PC-9 (cell line): ENCODE measurements around the gene TIGD6. TPM values are rescaled to one million over a fixed set of nuclear protein-coding genes. Genes with fewer than 3 reads are reported as not detected.

Experiments used
- BruUV-seq: library from RNA; stranded (reverse); fragments of 400-500 nt; replicated peaks from 2 replicates; lab custom pipeline; 2021; lab: Mats Ljungman, UMichigan
- CTCF ChIA-PET: fragments of 300-600 bp; sonication (Branson Sonifier 250); formaldehyde crosslinking; loops from one replicate; lab custom pipeline; 2022; ENCODE audit warnings: antibody characterized with exemption; lab: Charles Lee
- POLR2A ChIA-PET: fragments of 300-600 bp; sonication (Branson Sonifier 250); formaldehyde crosslinking; loops from one replicate; lab custom pipeline; 2022; ENCODE audit warnings: antibody characterized with exemption; ENCODE audit not compliant: unreplicated experiment; lab: Charles Lee
- DNase-seq, 2 experiments: peaks; one replicate each; pipeline versions ENCODE4 v3.0.0 to v3.0.0-alpha.2; 2015 to 2022; ENCODE audit warnings: mixed read lengths in 1 of 2
- H2AFZ ChIP-seq: fragments of 200-600 bp; sonication (generic); 2 replicates; pipeline ENCODE4 v1.8.1; 2017; ENCODE audit warnings: antibody characterized with exemption
- H3F3A ChIP-seq: fragments of 200-600 bp; sonication (generic); 2 replicates; pipeline ENCODE4 v1.8.1; 2017; ENCODE audit warnings: antibody characterized with exemption, mild to moderate bottlenecking, low read depth; ENCODE audit not compliant: insufficient read depth
- H3K27ac ChIP-seq: fragments of 200-600 bp; sonication (generic); 2 replicates; pipeline ENCODE4 v1.6.1; 2016; ENCODE audit warnings: mixed run types
- H3K27me3 ChIP-seq: fragments of 200-600 bp; sonication (generic); 2 replicates; pipeline ENCODE4 v1.6.1; 2016; ENCODE audit warnings: low read depth, mixed run types; ENCODE audit not compliant: insufficient read depth
- H3K36me3 ChIP-seq: fragments of 200-600 bp; sonication (generic); 2 replicates; pipeline ENCODE4 v1.6.1; 2016; ENCODE audit warnings: low read depth, mixed run types
- H3K4me1 ChIP-seq: fragments of 200-600 bp; sonication (generic); replicated peaks from 2 replicates; pipeline ENCODE4 v1.6.1; 2016; ENCODE audit warnings: mixed run types; ENCODE audit not compliant: insufficient read depth
- H3K4me2 ChIP-seq: fragments of 200-600 bp; sonication (generic); 2 replicates; pipeline ENCODE4 v1.6.1; 2017; ENCODE audit warnings: mixed run types
- H3K4me3 ChIP-seq: fragments of 200-600 bp; sonication (generic); 2 replicates; pipeline ENCODE4 v1.6.1; 2016; ENCODE audit warnings: mixed run types
- H3K79me2 ChIP-seq: fragments of 200-600 bp; sonication (generic); 2 replicates; pipeline ENCODE4 v1.6.1; 2017; ENCODE audit warnings: low read depth, mixed run types
- H3K9me2 ChIP-seq: fragments of 200-600 bp; sonication (generic); 2 replicates; pipeline ENCODE4 v1.8.1; 2017; ENCODE audit warnings: mild to moderate bottlenecking; ENCODE audit not compliant: insufficient read depth
- H3K9me3 ChIP-seq: fragments of 200-600 bp; sonication (generic); 2 replicates; pipeline ENCODE4 v1.8.1; 2016; ENCODE audit warnings: low read depth; ENCODE audit not compliant: insufficient read depth
- H4K20me1 ChIP-seq: fragments of 200-600 bp; sonication (generic); 2 replicates; pipeline ENCODE4 v1.8.1; 2017; ENCODE audit not compliant: insufficient read depth
- EZH2 ChIP-seq: fragments of 200-600 bp; sonication (generic); IDR thresholded peaks from 2 replicates; pipeline ENCODE4 v1.8.0; 2017; ENCODE audit warnings: antibody characterized with exemption, low read depth
- intact Hi-C: fragments of 100-400 bp; cut with micrococcal nuclease; formaldehyde crosslinking; loops from one replicate; pipeline ENCODE4 v1.10.0; 2022; ENCODE audit not compliant: unreplicated experiment
- total RNA-seq: library from RNA; stranded (reverse); gene quantifications from 2 replicates; pipeline ENCODE4 v1.2.3, GENCODE V29; 2021
- TF ChIP-seq, protein P1 (sequence below): fragments of 200-600 bp; sonication (generic); conservative IDR thresholded peaks from 2 replicates; pipeline ENCODE4 v1.6.1; 2017; ENCODE audit warnings: mixed run types, antibody characterized with exemption, mild to moderate bottlenecking, moderate library complexity

TIGD6 gene
- total RNA-seq, 1 experiment from 2014 or later: 3.0 TPM

DNA sequence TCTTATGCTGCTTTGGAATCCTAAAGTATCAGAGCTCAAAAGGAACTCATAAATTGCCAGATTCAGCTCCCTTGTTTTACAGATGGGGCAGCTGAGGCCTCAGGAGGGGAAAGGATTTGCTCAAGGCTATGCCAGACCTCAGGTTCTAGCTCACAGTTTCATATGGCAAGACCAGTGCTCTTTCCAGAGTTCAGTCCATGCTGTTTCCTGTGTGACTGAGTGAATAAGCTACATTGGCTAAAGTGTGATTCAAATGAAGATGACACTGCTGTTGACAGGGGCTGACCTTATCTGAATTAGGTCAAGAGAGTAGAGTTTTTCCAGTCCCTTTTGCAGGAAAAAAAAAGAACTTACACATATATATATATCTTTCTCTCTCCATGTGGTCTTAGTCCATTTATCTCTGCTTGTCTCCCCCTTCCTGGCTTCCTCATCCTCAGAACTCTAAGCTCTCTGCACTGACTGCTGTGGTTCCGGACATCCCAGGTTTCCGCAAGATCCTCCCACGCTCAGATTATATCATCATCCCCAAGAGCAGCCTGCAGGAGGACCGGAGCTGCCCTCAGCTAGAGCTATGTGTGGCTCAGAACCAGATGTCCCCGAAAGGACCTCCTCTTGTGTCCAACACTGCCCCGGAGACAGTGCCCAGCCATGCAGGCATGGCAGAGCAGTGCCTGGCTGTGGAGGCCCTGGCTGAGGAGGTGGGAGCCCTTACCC, 9.4 kb upstream of the TIGD6 start:
- CTCF ChIA-PET: no interaction called here
- H3K4me3 ChIP-seq: no peak overlapping the region
- no peak overlapping the region for H2AFZ ChIP-seq
- peaks cover 28% of the 10 kb centered on the region for H3K79me2 ChIP-seq
- no peaks in the 10 kb centered on the region for H3K9me2 ChIP-seq
- no TSS peak for BruUV-seq
- no peak for DNase-seq
- intact Hi-C loops: loop anchor here (10.0 kb wide), 2 partner anchors 265 to 425 kb away; no protein-coding TSS in a partner anchor
- no peaks in the 10 kb centered on the region for H3K27me3 ChIP-seq
- TF ChIP-seq EZH2: no peak
- TF ChIP-seq, protein P1, sequence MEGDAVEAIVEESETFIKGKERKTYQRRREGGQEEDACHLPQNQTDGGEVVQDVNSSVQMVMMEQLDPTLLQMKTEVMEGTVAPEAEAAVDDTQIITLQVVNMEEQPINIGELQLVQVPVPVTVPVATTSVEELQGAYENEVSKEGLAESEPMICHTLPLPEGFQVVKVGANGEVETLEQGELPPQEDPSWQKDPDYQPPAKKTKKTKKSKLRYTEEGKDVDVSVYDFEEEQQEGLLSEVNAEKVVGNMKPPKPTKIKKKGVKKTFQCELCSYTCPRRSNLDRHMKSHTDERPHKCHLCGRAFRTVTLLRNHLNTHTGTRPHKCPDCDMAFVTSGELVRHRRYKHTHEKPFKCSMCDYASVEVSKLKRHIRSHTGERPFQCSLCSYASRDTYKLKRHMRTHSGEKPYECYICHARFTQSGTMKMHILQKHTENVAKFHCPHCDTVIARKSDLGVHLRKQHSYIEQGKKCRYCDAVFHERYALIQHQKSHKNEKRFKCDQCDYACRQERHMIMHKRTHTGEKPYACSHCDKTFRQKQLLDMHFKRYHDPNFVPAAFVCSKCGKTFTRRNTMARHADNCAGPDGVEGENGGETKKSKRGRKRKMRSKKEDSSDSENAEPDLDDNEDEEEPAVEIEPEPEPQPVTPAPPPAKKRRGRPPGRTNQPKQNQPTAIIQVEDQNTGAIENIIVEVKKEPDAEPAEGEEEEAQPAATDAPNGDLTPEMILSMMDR: no peak
- 0 out of 2 replicates have a peak, but pooled peaks cover 7% of the 10 kb centered on the region for H3F3A ChIP-seq
- no peaks in the 10 kb centered on the region for H3K9me3 ChIP-seq
- H3K27ac ChIP-seq: no peak overlapping the region
- POLR2A ChIA-PET: interaction anchor here (0.7 kb wide), 1 partner anchor 54 kb away, joined by 7 read pairs; no protein-coding TSS in a partner anchor
- no peak overlapping the region for H3K4me2 ChIP-seq
- H4K20me1 ChIP-seq: peaks cover 24% of the 10 kb centered on the region
- no peaks in the 10 kb centered on the region for H3K4me1 ChIP-seq
- peaks cover 53% of the 10 kb centered on the region for H3K36me3 ChIP-seq

DNA sequence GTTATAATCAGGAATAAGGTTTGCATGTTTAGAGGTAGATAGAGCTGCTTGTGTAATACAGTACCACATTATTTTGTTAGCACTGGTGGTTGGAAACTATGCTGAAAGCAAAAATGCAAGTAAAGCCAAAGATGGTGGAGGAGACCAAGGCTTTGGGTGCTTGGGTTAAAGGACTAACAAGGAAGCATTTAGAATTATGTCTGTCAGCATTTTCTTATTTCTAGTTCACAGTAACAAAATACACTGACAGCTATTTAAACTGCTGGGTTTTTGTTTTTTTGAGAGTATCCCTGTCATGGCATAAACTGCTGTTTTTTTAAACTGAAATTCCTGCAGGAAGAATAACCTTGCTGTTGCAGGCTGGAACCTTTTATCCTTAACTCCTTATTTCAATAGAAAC, 6.6 kb upstream of the TIGD6 start:
- peaks cover 54% of the 10 kb centered on the region for H3K79me2 ChIP-seq
- CTCF ChIA-PET: no interaction called here
- no peak overlapping the region for H2AFZ ChIP-seq
- BruUV-seq: no TSS peak
- H3K4me1 ChIP-seq: peaks cover 12% of the 10 kb centered on the region
- POLR2A ChIA-PET: interaction anchor here (0.7 kb wide), 1 partner anchor 39 kb away, joined by 4 read pairs; no protein-coding TSS in a partner anchor
- intact Hi-C loops: loop anchor here (10.0 kb wide), 2 partner anchors 262 to 428 kb away; no protein-coding TSS in a partner anchor
- H3K9me3 ChIP-seq: no peaks in the 10 kb centered on the region
- H3K36me3 ChIP-seq: peaks cover 28% of the 10 kb centered on the region
- no peaks in the 10 kb centered on the region for H3K9me2 ChIP-seq
- DNase-seq: no peak
- 0 out of 2 replicates have a peak, but pooled peaks cover 7% of the 10 kb centered on the region for H3F3A ChIP-seq
- no peaks in the 10 kb centered on the region for H3K27me3 ChIP-seq
- peaks cover 36% of the 10 kb centered on the region for H4K20me1 ChIP-seq
- no peak overlapping the region for H3K4me2 ChIP-seq
- TF ChIP-seq, protein P1: no peak
- TF ChIP-seq EZH2: no peak
- no peak overlapping the region for H3K27ac ChIP-seq
- no peak overlapping the region for H3K4me3 ChIP-seq

DNA sequence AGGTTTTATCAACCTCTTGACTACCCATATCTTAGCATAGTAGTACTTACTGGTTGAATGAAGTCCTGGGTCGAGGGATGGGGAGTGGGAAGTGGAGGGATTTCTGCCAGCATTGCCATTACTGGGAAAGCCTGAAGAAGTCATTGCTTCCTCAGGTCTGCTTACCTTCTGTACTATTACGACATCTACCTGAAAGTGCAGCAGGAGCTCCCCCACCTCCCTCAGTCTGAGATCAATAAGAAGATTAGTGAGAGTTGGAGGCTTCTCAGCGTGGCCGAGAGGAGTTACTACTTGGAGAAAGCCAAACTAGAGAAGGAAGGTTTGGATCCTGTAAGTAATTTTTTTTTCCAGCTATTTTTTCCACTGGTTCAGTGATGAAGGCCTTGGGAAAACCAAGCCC, 5.9 kb upstream of the TIGD6 start:
- no peaks in the 10 kb centered on the region for H3K27me3 ChIP-seq
- TF ChIP-seq, protein P1: no peak
- no peak for TF ChIP-seq EZH2
- no peak overlapping the region for H2AFZ ChIP-seq
- intact Hi-C loops: loop anchor here (10.0 kb wide), 2 partner anchors 262 to 428 kb away; no protein-coding TSS in a partner anchor
- H3K4me1 ChIP-seq: peaks cover 18% of the 10 kb centered on the region
- no peak overlapping the region for H3K4me2 ChIP-seq
- ChIA-PET CTCF (interaction anchor here (0.5 kb wide), 1 partner anchor 989 kb away, joined by 9 read pairs; no protein-coding TSS in a partner anchor), POLR2A (no interaction called here)
- peaks cover 61% of the 10 kb centered on the region for H3K79me2 ChIP-seq
- BruUV-seq: no TSS peak
- no peaks in the 10 kb centered on the region for H3K9me3 ChIP-seq
- no peak overlapping the region for H3K27ac ChIP-seq
- H4K20me1 ChIP-seq: peaks cover 39% of the 10 kb centered on the region
- no peak overlapping the region for H3K4me3 ChIP-seq
- H3K9me2 ChIP-seq: no peaks in the 10 kb centered on the region
- H3F3A ChIP-seq: 0 out of 2 replicates have a peak, but pooled peaks cover 7% of the 10 kb centered on the region
- H3K36me3 ChIP-seq: peaks cover 25% of the 10 kb centered on the region
- no peak for DNase-seq
